Kidney (tissue), 14 donors: ENCODE results near the gene KLF11. TPM values are rescaled to one million over a fixed set of nuclear protein-coding genes. Genes with fewer than 3 reads are reported as not detected.

ENCODE experiments used
- DNase-seq, 5 donors: peaks; one replicate each; pipeline ENCODE4 v3.0.0-alpha.2; 2013 to 2020
- FAIRE-seq: peaks from 2 replicates; lab custom pipeline; 2012; peaks lifted over from hg19 to GRCh38; lab: Jason Lieb, UNC
- H3K27ac ChIP-seq, 2 donors: one replicate each; pipeline ENCODE4 v1.7.0; 2013; ENCODE audit warnings: low read depth in 2 of 2, low read length in 2 of 2, inconsistent platforms in 1 of 2
- H3K27me3 ChIP-seq: one replicate; pipeline ENCODE4 v1.7.1; 2013; ENCODE audit warnings: low read length, inconsistent platforms; ENCODE audit not compliant: control insufficient read depth, insufficient read depth
- H3K36me3 ChIP-seq, 3 donors: one replicate each; pipeline versions ENCODE4 v1.7.0 to v1.7.1; 2013; ENCODE audit warnings: low read length in 3 of 3, control low read depth in 1 of 3, inconsistent platforms in 1 of 3; ENCODE audit not compliant: insufficient read depth in 3 of 3, control insufficient read depth in 2 of 3
- H3K4me1 ChIP-seq, 3 donors: one replicate each; pipeline versions ENCODE4 v1.7.0 to v1.7.1; 2013; ENCODE audit warnings: low read length in 3 of 3, inconsistent platforms in 1 of 3, low read depth in 1 of 3; ENCODE audit not compliant: control insufficient read depth in 2 of 3, insufficient read depth in 2 of 3
- H3K4me3 ChIP-seq, 3 donors: one replicate each; pipeline versions ENCODE4 v1.7.0 to v1.8.1; 2013; ENCODE audit warnings: low read length in 3 of 3, control low read depth in 1 of 3, inconsistent platforms in 1 of 3
- H3K9ac ChIP-seq, 3 donors: one replicate each; pipeline versions ENCODE4 v1.7.0 to v1.7.1; 2013; ENCODE audit warnings: low read length in 3 of 3, control low read depth in 1 of 3, inconsistent platforms in 1 of 3
- H3K9me3 ChIP-seq, 3 donors: one replicate each; pipeline versions ENCODE4 v1.7.0 to v1.7.1; 2013; ENCODE audit warnings: low read length in 3 of 3, control low read depth in 1 of 3, inconsistent platforms in 1 of 3; ENCODE audit not compliant: control insufficient read depth in 2 of 3, insufficient read depth in 1 of 3
- CTCF ChIP-seq: IDR thresholded peaks from 3 replicates; pipeline ENCODE4 v1.5.1; 2012; ENCODE audit warnings: mild to moderate bottlenecking, moderate library complexity, borderline replicate concordance; ENCODE audit not compliant: insufficient read depth; ENCODE audit errors: extremely low read depth
- intact Hi-C: fragments of 100-400 bp; cut with DNase I; formaldehyde crosslinking; loops from one replicate; pipeline ENCODE4 v1.11.1; 2022
- polyA plus RNA-seq: library from polyadenylated mRNA; stranded (reverse); fragments of 350-450 nt; fragmentation: Illumina TruSeq; extraction: RNeasy Lipid Tissue Mini Kit (QIAGEN cat#74804); gene quantifications from one replicate; pipeline ENCODE4 v1.2.3, GENCODE V29; 2014; ENCODE audit warnings: low read depth, low replicate concordance; ENCODE audit not compliant: insufficient read depth
- total RNA-seq: library from RNA; stranded (reverse); fragmentation: NEBNext Ultra II Directional; extraction: Animal tissue kit (Norgen Biotek cat#: 25700); gene quantifications from one replicate; pipeline ENCODE4 v1.2.1, GENCODE V29; 2021
- donor health status: control.
- donor health status: control.
- donor health status: control.
- donor health status: control.
- donor health status: control.
- donor health status: DM: yes; HTN: yes; CAD: no.
- donor health status: Normal renal cell carcinoma (clear cell type).

The KLF11 gene
- total and polyA plus RNA-seq, 2 donors from 2014 or later = 9.4 to 34.0 TPM

- Histone ChIP-seq H3K36me3 (no peaks in the 10 kb centered on the region), H3K9ac (no peak overlapping the region), H3K27me3 (no peaks in the 10 kb centered on the region), H3K9me3 (peaks cover 0 to 3% (median 0%) of the 10 kb centered on the region in 3 donors), H3K27ac (peak overlapping the region; percentile 49 to 66), H3K4me3 (no peak overlapping the region), H3K4me1 (no peaks in the 10 kb centered on the region)
- no peak for FAIRE-seq
- intact Hi-C loops = no loop called here
- TF ChIP-seq CTCF = no peak
- DNase-seq = peak in 1 of 5 donors; percentile 29
Observed at GRCh38 chr2:10022445-10022844, 20.9 kb upstream of the KLF11 start.

GRCh38 chr2:10022966-10023662 lies 20.2 kb upstream of the KLF11 start:
- H3K4me1 ChIP-seq = no peaks in the 10 kb centered on the region
- intact Hi-C loops = no loop called here
- H3K9me3 ChIP-seq = no peaks in the 10 kb centered on the region
- peak overlapping the region; percentile 1 to 8 for H3K27ac ChIP-seq
- FAIRE-seq = no peak
- no peaks in the 10 kb centered on the region for H3K27me3 ChIP-seq
- TF ChIP-seq CTCF = no peak
- H3K9ac ChIP-seq = no peak overlapping the region
- DNase-seq = peak in 1 of 5 donors; percentile 37
- no peak overlapping the region for H3K4me3 ChIP-seq
- no peaks in the 10 kb centered on the region for H3K36me3 ChIP-seq

GRCh38 chr2:10026940-10027569 lies 16.3 kb upstream of the KLF11 start:
- no peaks in the 10 kb centered on the region for H3K9me3 ChIP-seq
- FAIRE-seq (no peak), DNase-seq (no peak)
- no peaks in the 10 kb centered on the region for H3K27me3 ChIP-seq
- H3K4me3 ChIP-seq = no peak overlapping the region
- H3K9ac ChIP-seq = no peak overlapping the region
- H3K4me1 ChIP-seq = peaks cover 0 to 7% (median 0%) of the 10 kb centered on the region in 3 donors
- H3K27ac ChIP-seq = no peak overlapping the region
- intact Hi-C loops = no loop called here
- no peak for TF ChIP-seq CTCF
- no peaks in the 10 kb centered on the region for H3K36me3 ChIP-seq
